GM12878 (cell line): ENCODE data around the gene KRTAP10-2.

ENCODE experiments used
- CREB1 ChIP-seq: IDR thresholded peaks from 2 replicates; pipeline ENCODE4 v1.6.1; 2012; ENCODE audit warnings: low read depth, mild to moderate bottlenecking, inconsistent platforms
- EZH2 ChIP-seq: IDR thresholded peaks from 2 replicates; pipeline ENCODE4 v1.6.1; 2012; ENCODE audit warnings: low read depth, mild to moderate bottlenecking, control low read depth, inconsistent platforms, low read length, borderline replicate concordance; ENCODE audit not compliant: control insufficient read depth
- KDM1A ChIP-seq: fragments of 200-600 bp; sonication (generic); IDR thresholded peaks from 2 replicates; pipeline ENCODE4 v1.6.1; 2016; ENCODE audit warnings: borderline replicate concordance
- LARP7 ChIP-seq: fragments of 450-650 bp; IDR thresholded peaks from 2 replicates; pipeline ENCODE4 v1.6.1; 2017; ENCODE audit warnings: mild to moderate bottlenecking
- NFIC ChIP-seq: IDR thresholded peaks from 2 replicates; pipeline ENCODE4 v1.6.1; 2012; ENCODE audit warnings: low read depth, mild to moderate bottlenecking, inconsistent platforms, low read length, moderate library complexity
- POLR2A ChIP-seq: IDR thresholded peaks from 2 replicates; pipeline ENCODE4 v1.6.1; 2011; ENCODE audit warnings: low read depth, mild to moderate bottlenecking, low read length
- SKIL ChIP-seq: fragments of 450-650 bp; IDR thresholded peaks from 2 replicates; pipeline ENCODE4 v1.6.1; 2017; ENCODE audit warnings: mild to moderate bottlenecking, low read depth, inconsistent platforms; ENCODE audit not compliant: poor library complexity, severe bottlenecking
- USF2 ChIP-seq: IDR thresholded peaks from 2 replicates; pipeline ENCODE4 v1.6.1; 2011; ENCODE audit warnings: low read depth, low read length, improper control_type of control experiment, borderline replicate concordance
- ZNF274 ChIP-seq: IDR thresholded peaks from one replicate; pipeline ENCODE4 v1.8.0; 2011; ENCODE audit not compliant: insufficient read length, insufficient read depth
- TF ChIP-seq, protein P1 (sequence below): IDR thresholded peaks from 2 replicates; pipeline ENCODE4 v1.6.1; 2011; ENCODE audit warnings: borderline replicate concordance, low read depth, mild to moderate bottlenecking, moderate library complexity, mixed read lengths, low read length; ENCODE audit not compliant: insufficient read depth; ENCODE audit errors: extremely low read length
- TF ChIP-seq, protein P2 (sequence below), 3 experiments: IDR thresholded peaks in 2 of 3; conservative IDR thresholded peaks in 1 of 3; 2 replicates each; pipeline ENCODE4 v1.5.1; 2011; ENCODE audit warnings: low read depth in 3 of 3, low read length in 3 of 3, mild to moderate bottlenecking in 3 of 3, control low read depth in 2 of 3, moderate library complexity in 2 of 3, inconsistent platforms in 1 of 3, mixed read lengths in 1 of 3; ENCODE audit not compliant: control insufficient read depth in 2 of 3, insufficient read depth in 1 of 3; ENCODE audit errors: extremely low read depth in 1 of 3

GRCh38 chr21:44542716-44543115, 8.6 kb downstream of the KRTAP10-2 start:
- TF ChIP-seq ZNF274: no peak
- no peak for TF ChIP-seq LARP7
- TF ChIP-seq KDM1A: no peak
- TF ChIP-seq USF2: no peak
- TF ChIP-seq, protein P1, sequence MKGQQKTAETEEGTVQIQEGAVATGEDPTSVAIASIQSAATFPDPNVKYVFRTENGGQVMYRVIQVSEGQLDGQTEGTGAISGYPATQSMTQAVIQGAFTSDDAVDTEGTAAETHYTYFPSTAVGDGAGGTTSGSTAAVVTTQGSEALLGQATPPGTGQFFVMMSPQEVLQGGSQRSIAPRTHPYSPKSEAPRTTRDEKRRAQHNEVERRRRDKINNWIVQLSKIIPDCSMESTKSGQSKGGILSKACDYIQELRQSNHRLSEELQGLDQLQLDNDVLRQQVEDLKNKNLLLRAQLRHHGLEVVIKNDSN: no peak
- TF ChIP-seq EZH2: no peak
- TF ChIP-seq CREB1: no peak
- TF ChIP-seq NFIC: no peak
- no peak for TF ChIP-seq SKIL
- TF ChIP-seq, protein P2, sequence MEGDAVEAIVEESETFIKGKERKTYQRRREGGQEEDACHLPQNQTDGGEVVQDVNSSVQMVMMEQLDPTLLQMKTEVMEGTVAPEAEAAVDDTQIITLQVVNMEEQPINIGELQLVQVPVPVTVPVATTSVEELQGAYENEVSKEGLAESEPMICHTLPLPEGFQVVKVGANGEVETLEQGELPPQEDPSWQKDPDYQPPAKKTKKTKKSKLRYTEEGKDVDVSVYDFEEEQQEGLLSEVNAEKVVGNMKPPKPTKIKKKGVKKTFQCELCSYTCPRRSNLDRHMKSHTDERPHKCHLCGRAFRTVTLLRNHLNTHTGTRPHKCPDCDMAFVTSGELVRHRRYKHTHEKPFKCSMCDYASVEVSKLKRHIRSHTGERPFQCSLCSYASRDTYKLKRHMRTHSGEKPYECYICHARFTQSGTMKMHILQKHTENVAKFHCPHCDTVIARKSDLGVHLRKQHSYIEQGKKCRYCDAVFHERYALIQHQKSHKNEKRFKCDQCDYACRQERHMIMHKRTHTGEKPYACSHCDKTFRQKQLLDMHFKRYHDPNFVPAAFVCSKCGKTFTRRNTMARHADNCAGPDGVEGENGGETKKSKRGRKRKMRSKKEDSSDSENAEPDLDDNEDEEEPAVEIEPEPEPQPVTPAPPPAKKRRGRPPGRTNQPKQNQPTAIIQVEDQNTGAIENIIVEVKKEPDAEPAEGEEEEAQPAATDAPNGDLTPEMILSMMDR (IDR thresholded peaks at IDR 0.05 in 2 of 3, conservative IDR thresholded peaks at IDR 0.05 in 1 of 3; ENCODE audit: control insufficient read depth in 2 of 3, extremely low read depth in 1 of 3, insufficient read depth in 1 of 3, low read depth in 3 of 3, low read length in 3 of 3): no peak
- TF ChIP-seq POLR2A: no peak
